Panc1 (cell line): ENCODE data around the gene DOK6. TPM values are rescaled to one million over a fixed set of nuclear protein-coding genes. Genes with fewer than 3 reads are reported as not detected.

Source experiments
- ATAC-seq: fragments of 200-7000 bp; cut with Tn5 transposase; 2 replicates; pipeline ENCODE4 v1.9.1; 2020; ENCODE audit warnings: mild to moderate bottlenecking, moderate library complexity
- BruUV-seq: library from RNA; stranded (reverse); fragments of 400-500 nt; replicated peaks from 2 replicates; lab custom pipeline; 2021; lab: Mats Ljungman, UMichigan
- CTCF ChIA-PET: fragments of 300-600 bp; sonication (Branson Sonifier 250); formaldehyde crosslinking; loops from one replicate; lab custom pipeline; 2022; ENCODE audit warnings: antibody characterized with exemption; lab: Charles Lee
- POLR2A ChIA-PET: fragments of 300-600 bp; sonication (Branson Sonifier 250); formaldehyde crosslinking; loops from one replicate; lab custom pipeline; 2022; ENCODE audit warnings: antibody characterized with exemption; lab: Charles Lee
- DNase-seq: peaks from one replicate; pipeline ENCODE4 v3.0.0-alpha.2; 2010; ENCODE audit warnings: low read depth, low spot score
- H3K27ac ChIP-seq: 2 replicates; pipeline ENCODE4 v1.5.1; 2011; ENCODE audit warnings: mild to moderate bottlenecking, low read length, inconsistent platforms
- H3K27me3 ChIP-seq: fragments of 200-500 bp; sonication (Bioruptor generic); 2 replicates; pipeline ENCODE4 v1.6.0; 2014; ENCODE audit warnings: low read length, inconsistent platforms; ENCODE audit not compliant: control insufficient read depth, insufficient read depth
- H3K36me3 ChIP-seq: fragments of 200-500 bp; sonication (Bioruptor generic); 2 replicates; pipeline ENCODE4 v1.5.1; 2014; ENCODE audit warnings: inconsistent platforms, mild to moderate bottlenecking, low read length, moderate library complexity; ENCODE audit not compliant: control insufficient read depth, insufficient read depth
- H3K4me1 ChIP-seq: 2 replicates; pipeline ENCODE4 v1.5.1; 2011; ENCODE audit warnings: inconsistent platforms, mild to moderate bottlenecking, low read length, moderate library complexity; ENCODE audit not compliant: control insufficient read depth, insufficient read depth
- H3K4me3 ChIP-seq, 2 experiments: 2 replicates each; pipeline ENCODE4 v1.5.1; 2011 to 2012; ENCODE audit warnings: low read depth in 2 of 2, low read length in 2 of 2, mild to moderate bottlenecking in 2 of 2, inconsistent platforms in 1 of 2, moderate library complexity in 1 of 2
- H3K9me3 ChIP-seq: fragments of 200-500 bp; sonication (Bioruptor generic); 2 replicates; pipeline ENCODE4 v1.5.1; 2014; ENCODE audit warnings: low read depth, mild to moderate bottlenecking, inconsistent platforms, low read length, moderate library complexity; ENCODE audit not compliant: control insufficient read depth, insufficient read depth
- CTCF ChIP-seq: fragments of 450-650 bp; IDR thresholded peaks from 2 replicates; pipeline ENCODE4 v1.5.1; 2017; ENCODE audit warnings: mild to moderate bottlenecking
- POLR2AphosphoS5 ChIP-seq: IDR thresholded peaks from 2 replicates; pipeline ENCODE4 v1.6.1; 2012; ENCODE audit warnings: mild to moderate bottlenecking, low read depth, low read length, moderate library complexity
- SIN3A ChIP-seq: IDR thresholded peaks from 2 replicates; pipeline ENCODE4 v1.6.1; 2012; ENCODE audit warnings: low read depth, mild to moderate bottlenecking, low read length, moderate library complexity, borderline replicate concordance; ENCODE audit not compliant: insufficient read depth
- TCF7L2 ChIP-seq: IDR thresholded peaks from 2 replicates; pipeline ENCODE4 v1.6.1; 2011; ENCODE audit warnings: mild to moderate bottlenecking, low read depth, low read length, inconsistent platforms
- in situ Hi-C: cut with HindIII; loops from 2 replicates; pipeline ENCODE4 v1.10.0; 2016; ENCODE audit warnings: low sequenced_read_pairs, low pct_unique_long_range_greater_than_20kb
- intact Hi-C: fragments of 100-400 bp; cut with micrococcal nuclease; formaldehyde crosslinking; loops from one replicate; pipeline ENCODE4 v1.10.0; 2022; ENCODE audit not compliant: unreplicated experiment
- total RNA-seq: library from RNA; stranded (reverse); gene quantifications from one replicate; pipeline ENCODE4 v1.2.1, GENCODE V29; 2021; ENCODE audit not compliant: unreplicated experiment
- TF ChIP-seq, protein P1 (sequence below), 2 experiments: IDR thresholded peaks; 2 replicates each; pipeline ENCODE4 v1.6.1; 2011 to 2012; ENCODE audit warnings: low read depth in 2 of 2, control low read depth in 1 of 2, low read length in 1 of 2, mild to moderate bottlenecking in 1 of 2, moderate library complexity in 1 of 2; ENCODE audit not compliant: insufficient read depth in 1 of 2

The DOK6 gene
- total RNA-seq, 1 experiment from 2014 or later, result not detected

DNA sequence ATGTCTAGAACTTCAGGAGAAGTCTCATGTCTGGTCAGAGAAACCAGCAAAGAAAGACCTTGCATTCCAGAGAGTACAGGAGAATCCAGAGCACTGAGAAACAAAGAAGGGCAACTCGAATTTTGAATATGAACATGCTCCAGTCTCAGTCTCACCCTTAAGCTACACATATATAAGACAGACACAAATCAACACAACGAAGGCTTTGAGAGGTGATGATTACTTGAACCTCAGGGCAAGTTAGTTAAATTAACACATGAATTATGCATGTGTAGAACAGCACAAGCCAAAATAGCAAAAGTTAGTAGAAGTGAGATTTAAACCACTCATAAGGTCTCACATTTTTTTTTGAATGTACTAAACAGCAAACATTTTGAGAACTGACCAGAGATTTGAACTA, 29.0 kb upstream of the DOK6 start:
- BruUV-seq, result no TSS peak
- in situ Hi-C loops, result no loop called here

DNA sequence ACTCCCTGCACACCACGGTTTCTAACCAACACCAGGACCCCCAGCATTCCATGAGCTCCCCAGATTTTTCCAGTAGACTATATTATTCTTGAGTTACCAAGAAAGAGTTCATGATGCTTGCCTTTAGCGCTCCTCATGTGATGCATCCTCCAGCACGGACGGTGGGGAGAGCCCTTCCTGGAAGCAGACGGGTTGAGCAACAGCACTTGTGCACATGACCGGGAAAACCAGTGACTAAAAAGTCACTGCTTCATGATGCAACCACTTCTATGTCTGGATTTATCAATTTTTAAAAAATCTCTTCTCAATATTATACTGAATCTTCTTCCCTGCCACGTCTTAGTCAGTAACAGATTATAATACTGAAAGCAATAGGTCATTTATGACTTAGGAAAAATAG, 20.4 kb upstream of the DOK6 start:
- DNase-seq, result no peak
- TF ChIP-seq TCF7L2 (no peak), SIN3A (no peak), CTCF (no peak), POLR2AphosphoS5 (no peak)
- TF ChIP-seq, protein P1, sequence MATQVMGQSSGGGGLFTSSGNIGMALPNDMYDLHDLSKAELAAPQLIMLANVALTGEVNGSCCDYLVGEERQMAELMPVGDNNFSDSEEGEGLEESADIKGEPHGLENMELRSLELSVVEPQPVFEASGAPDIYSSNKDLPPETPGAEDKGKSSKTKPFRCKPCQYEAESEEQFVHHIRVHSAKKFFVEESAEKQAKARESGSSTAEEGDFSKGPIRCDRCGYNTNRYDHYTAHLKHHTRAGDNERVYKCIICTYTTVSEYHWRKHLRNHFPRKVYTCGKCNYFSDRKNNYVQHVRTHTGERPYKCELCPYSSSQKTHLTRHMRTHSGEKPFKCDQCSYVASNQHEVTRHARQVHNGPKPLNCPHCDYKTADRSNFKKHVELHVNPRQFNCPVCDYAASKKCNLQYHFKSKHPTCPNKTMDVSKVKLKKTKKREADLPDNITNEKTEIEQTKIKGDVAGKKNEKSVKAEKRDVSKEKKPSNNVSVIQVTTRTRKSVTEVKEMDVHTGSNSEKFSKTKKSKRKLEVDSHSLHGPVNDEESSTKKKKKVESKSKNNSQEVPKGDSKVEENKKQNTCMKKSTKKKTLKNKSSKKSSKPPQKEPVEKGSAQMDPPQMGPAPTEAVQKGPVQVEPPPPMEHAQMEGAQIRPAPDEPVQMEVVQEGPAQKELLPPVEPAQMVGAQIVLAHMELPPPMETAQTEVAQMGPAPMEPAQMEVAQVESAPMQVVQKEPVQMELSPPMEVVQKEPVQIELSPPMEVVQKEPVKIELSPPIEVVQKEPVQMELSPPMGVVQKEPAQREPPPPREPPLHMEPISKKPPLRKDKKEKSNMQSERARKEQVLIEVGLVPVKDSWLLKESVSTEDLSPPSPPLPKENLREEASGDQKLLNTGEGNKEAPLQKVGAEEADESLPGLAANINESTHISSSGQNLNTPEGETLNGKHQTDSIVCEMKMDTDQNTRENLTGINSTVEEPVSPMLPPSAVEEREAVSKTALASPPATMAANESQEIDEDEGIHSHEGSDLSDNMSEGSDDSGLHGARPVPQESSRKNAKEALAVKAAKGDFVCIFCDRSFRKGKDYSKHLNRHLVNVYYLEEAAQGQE (IDR thresholded peaks at IDR 0.05; ENCODE audit: insufficient read depth in 1 of 2, low read depth in 2 of 2, low read length in 1 of 2), result no peak
- Histone ChIP-seq H3K4me1 (no peaks in the 10 kb centered on the region), H3K27me3 (no peaks in the 10 kb centered on the region), H3K4me3 (no peak overlapping the region), H3K36me3 (no peaks in the 10 kb centered on the region), H3K27ac (no peak overlapping the region), H3K9me3 (no peaks in the 10 kb centered on the region)
- intact Hi-C loops, result no loop called here
- POLR2A ChIA-PET, result no interaction called here
- in situ Hi-C loops, result no loop called here
- BruUV-seq, result no TSS peak
- no peak for ATAC-seq
- CTCF ChIA-PET, result no interaction called here

More for the DNA sequence above, 29.0 kb upstream of the DOK6 start:
- no peak for ATAC-seq
- Histone ChIP-seq H3K9me3 (no peaks in the 10 kb centered on the region), H3K4me3 (no peak overlapping the region), H3K36me3 (no peaks in the 10 kb centered on the region), H3K4me1 (no peaks in the 10 kb centered on the region), H3K27me3 (no peaks in the 10 kb centered on the region), H3K27ac (no peak overlapping the region)
- intact Hi-C loops, result no loop called here
- POLR2A ChIA-PET, result no interaction called here
- CTCF ChIA-PET, result no interaction called here
- DNase-seq, result no peak
- TF ChIP-seq SIN3A (no peak), TCF7L2 (no peak)

GRCh38 chr18:69383186-69383585, 17.5 kb upstream of the DOK6 start:
- no TSS peak for BruUV-seq
- Histone ChIP-seq H3K27me3 (no peaks in the 10 kb centered on the region), H3K36me3 (no peaks in the 10 kb centered on the region), H3K4me3 (no peak overlapping the region), H3K4me1 (no peaks in the 10 kb centered on the region), H3K27ac (no peak overlapping the region), H3K9me3 (no peaks in the 10 kb centered on the region)
- DNase-seq, result no peak
- POLR2A ChIA-PET, result no interaction called here
- intact Hi-C loops, result no loop called here
- in situ Hi-C loops, result no loop called here
- ATAC-seq, result no peak
- TF ChIP-seq POLR2AphosphoS5, result no peak
- TF ChIP-seq, protein P1 (IDR thresholded peaks at IDR 0.05; ENCODE audit: insufficient read depth in 1 of 2, low read depth in 2 of 2, low read length in 1 of 2), result no peak
- TF ChIP-seq CTCF, result no peak
- TF ChIP-seq TCF7L2, result no peak
- TF ChIP-seq SIN3A, result no peak
- CTCF ChIA-PET, result no interaction called here
